GM18498 (cell line): Measurements from ENCODE around the gene KLRF1.

Source experiments
- ATAC-seq: cut with Tn5 transposase; IDR thresholded peaks from one replicate; pipeline ENCODE4 v1.9.1; 2021; ENCODE audit warnings: mild to moderate bottlenecking, moderate library complexity; ENCODE audit not compliant: unreplicated experiment

KLRF1 gene

GRCh38 chr12:9808504-9808903, 18.8 kb upstream of the KLRF1 start:
- no peak for ATAC-seq

GRCh38 chr12:9809338-9809737, 17.9 kb upstream of the KLRF1 start:
- ATAC-seq: no peak

- no peak for ATAC-seq
Measured at GRCh38 chr12:9809866-9810265, 17.4 kb upstream of the KLRF1 start.

- no peak for ATAC-seq
Measured at GRCh38 chr12:9810671-9811070, 16.6 kb upstream of the KLRF1 start.

GRCh38 chr12:9811621-9812020, 15.7 kb upstream of the KLRF1 start:
- no peak for ATAC-seq

- peak; percentile 97 for ATAC-seq
Measured at GRCh38 chr12:9813821-9814798, 13.2 kb upstream of the KLRF1 start.

GRCh38 chr12:9820281-9820930, 6.9 kb upstream of the KLRF1 start:
- ATAC-seq: no peak

GRCh38 chr12:9829483-9829882, 2.2 kb downstream of the KLRF1 start:
- no peak for ATAC-seq

- ATAC-seq: no peak
Measured at GRCh38 chr12:9829982-9830381, 2.7 kb downstream of the KLRF1 start.

GRCh38 chr12:9831720-9832119, 4.4 kb downstream of the KLRF1 start:
- ATAC-seq: no peak

GRCh38 chr12:9843407-9843806, 16.1 kb downstream of the KLRF1 start:
- ATAC-seq: no peak

- no peak for ATAC-seq
Measured at GRCh38 chr12:9848899-9849298, 21.6 kb downstream of the KLRF1 start.

GRCh38 chr12:9851050-9851449, 23.8 kb downstream of the KLRF1 start:
- no peak for ATAC-seq

- no peak for ATAC-seq
Measured at GRCh38 chr12:9851927-9852326, 24.6 kb downstream of the KLRF1 start.

GRCh38 chr12:9856151-9856550, 28.9 kb downstream of the KLRF1 start:
- no peak for ATAC-seq

GRCh38 chr12:9856894-9857293, 29.6 kb downstream of the KLRF1 start:
- ATAC-seq: no peak

- no peak for ATAC-seq
Measured at GRCh38 chr12:9858135-9858534, 30.9 kb downstream of the KLRF1 start.

- ATAC-seq: no peak
Measured at GRCh38 chr12:9864913-9865675, 37.8 kb downstream of the KLRF1 start.

GRCh38 chr12:9866860-9867269, 39.6 kb downstream of the KLRF1 start:
- ATAC-seq: no peak

- ATAC-seq: no peak
Measured at GRCh38 chr12:9867531-9867930, 40.2 kb downstream of the KLRF1 start.

- ATAC-seq: no peak
Measured at GRCh38 chr12:9868311-9868801, 41.1 kb downstream of the KLRF1 start.
